Activated CD4-positive, alpha-beta T cell treated with anti-CD3 and anti-CD28 coated beads, Interleukin-2, amount 10 ng/mL, durations not matched to agents 7 days and 5 days (primary cell): ENCODE data around the gene INSL3. TPM values are rescaled to one million over a fixed set of nuclear protein-coding genes. Genes with fewer than 3 reads are reported as not detected.
"Not testable (repeated sequence)": the region's sequence is repeated elsewhere in the genome, so short reads cannot be mapped to it uniquely, and the experiment has no call there.

Source experiments
- CTCF ChIA-PET: fragments of 350-600 bp; sonication (Branson Sonifier 250); formaldehyde crosslinking; loops from one replicate; lab custom pipeline; 2021; ENCODE audit warnings: antibody characterized with exemption; lab: Charles Lee
- POLR2A ChIA-PET: fragments of 350-600 bp; sonication (Branson Sonifier 250); formaldehyde crosslinking; loops from one replicate; lab custom pipeline; 2021; ENCODE audit warnings: antibody characterized with exemption; lab: Charles Lee
- DNase-seq: peaks from one replicate; pipeline ENCODE4 v3.0.0-alpha.2; 2020
- H3K27ac Mint-ChIP-seq: one replicate; pipeline ENCODE4 v1.8.0; 2021; ENCODE audit warnings: mild to moderate bottlenecking, moderate library complexity, mixed read lengths
- H3K27me3 Mint-ChIP-seq: one replicate; pipeline ENCODE4 v1.8.0; 2021; ENCODE audit warnings: mixed read lengths
- H3K36me3 Mint-ChIP-seq: one replicate; pipeline ENCODE4 v1.8.0; 2021; ENCODE audit warnings: low read depth, mixed read lengths
- H3K4me1 Mint-ChIP-seq: one replicate; pipeline ENCODE4 v1.8.0; 2021; ENCODE audit warnings: mixed read lengths
- H3K4me3 Mint-ChIP-seq: one replicate; pipeline ENCODE4 v1.8.0; 2021; ENCODE audit warnings: mild to moderate bottlenecking, moderate library complexity, mixed read lengths
- H3K9me3 Mint-ChIP-seq: one replicate; pipeline ENCODE4 v1.8.0; 2021; ENCODE audit warnings: mixed read lengths
- total RNA-seq, 2 experiments: library from RNA; stranded (reverse); gene quantifications; one replicate each; pipeline ENCODE4 v1.2.3, GENCODE V29; 2021

INSL3 gene
- total RNA-seq, 2 experiments from 2014 or later = 6.8 to 7.4 TPM

GRCh38 chr19:17788632-17789031, 32.7 kb downstream of the INSL3 start:
- Mint-ChIP-seq H3K9me3 (no peaks in the 10 kb centered on the region), H3K36me3 (peaks cover 30% of the 10 kb centered on the region), H3K27ac (no peak overlapping the region), H3K27me3 (no peaks in the 10 kb centered on the region), H3K4me3 (no peak overlapping the region), H3K4me1 (peaks cover 49% of the 10 kb centered on the region)
- ChIA-PET POLR2A (no interaction called here), CTCF (interaction anchor here (0.9 kb wide), 1 partner anchor 213 kb away, joined by 3 read pairs; no protein-coding TSS in a partner anchor)
- no peak for DNase-seq

- H3K9me3 Mint-ChIP-seq = no peaks in the 10 kb centered on the region
- H3K27ac Mint-ChIP-seq = no peak overlapping the region
- peaks cover 36% of the 10 kb centered on the region for H3K36me3 Mint-ChIP-seq
- DNase-seq = no peak
- H3K27me3 Mint-ChIP-seq = no peaks in the 10 kb centered on the region
- ChIA-PET CTCF (interaction anchor here (0.6 to 1.9 kb wide), 3 partner anchors 13 to 72 kb away, joined by 3 to 6 read pairs (median 4); no protein-coding TSS in a partner anchor), POLR2A (no interaction called here)
- no peak overlapping the region for H3K4me3 Mint-ChIP-seq
- H3K4me1 Mint-ChIP-seq = peaks cover 42% of the 10 kb centered on the region
Measured at GRCh38 chr19:17787274-17787913, 33.9 kb downstream of the INSL3 start.

GRCh38 chr19:17784201-17785008, 36.9 kb downstream of the INSL3 start:
- ChIA-PET CTCF (interaction anchor here (1.2 to 1.3 kb wide), 4 partner anchors 11 to 148 kb away, joined by 3 to 7 read pairs (median 4); partner anchors contain the start of genes B3GNT3 and CCDC124), POLR2A (interaction anchor here (0.7 kb wide), 1 partner anchor 269 kb away, joined by 3 read pairs; no protein-coding TSS in a partner anchor)
- H3K4me1 Mint-ChIP-seq = peaks cover 19% of the 10 kb centered on the region
- H3K27me3 Mint-ChIP-seq = no peaks in the 10 kb centered on the region
- H3K36me3 Mint-ChIP-seq = peaks cover 41% of the 10 kb centered on the region
- H3K4me3 Mint-ChIP-seq = no peak overlapping the region
- DNase-seq = peak; percentile 84
- H3K9me3 Mint-ChIP-seq = no peaks in the 10 kb centered on the region
- H3K27ac Mint-ChIP-seq = peak overlapping the region; percentile 34

- H3K27me3 Mint-ChIP-seq, H3K4me3 Mint-ChIP-seq, H3K27ac Mint-ChIP-seq, POLR2A ChIA-PET, DNase-seq, H3K9me3 Mint-ChIP-seq: not testable (repeated sequence)
- Mint-ChIP-seq H3K36me3 (peaks cover 36% of the 10 kb centered on the region), H3K4me1 (peaks cover 19% of the 10 kb centered on the region)
- CTCF ChIA-PET = interaction anchor here (1.2 to 1.3 kb wide), 3 partner anchors 18 to 149 kb away, joined by 3 to 4 read pairs (median 3); partner anchors contain the start of gene CCDC124
Measured at GRCh38 chr19:17783721-17784120, 37.6 kb downstream of the INSL3 start.

- H3K27me3 Mint-ChIP-seq = no peaks in the 10 kb centered on the region
- H3K27ac Mint-ChIP-seq = no peak overlapping the region
- CTCF ChIA-PET = interaction anchor here (0.6 to 1.0 kb wide), 2 partner anchors 20 to 39 kb away, joined by 4 to 5 read pairs; no protein-coding TSS in a partner anchor
- POLR2A ChIA-PET = no interaction called here
- H3K4me1 Mint-ChIP-seq = peaks cover 24% of the 10 kb centered on the region
- H3K9me3 Mint-ChIP-seq = no peaks in the 10 kb centered on the region
- no peak for DNase-seq
- no peak overlapping the region for H3K4me3 Mint-ChIP-seq
- peaks cover 27% of the 10 kb centered on the region for H3K36me3 Mint-ChIP-seq
Measured at GRCh38 chr19:17780781-17781180, 40.5 kb downstream of the INSL3 start.

- peak overlapping the region; percentile 7 for H3K27ac Mint-ChIP-seq
- POLR2A ChIA-PET = no interaction called here
Measured at GRCh38 chr19:17778968-17779929, 42.1 kb downstream of the INSL3 start.

GRCh38 chr19:17778251-17778967, 42.9 kb downstream of the INSL3 start:
- CTCF ChIA-PET = no interaction called here
- H3K27me3 Mint-ChIP-seq = no peaks in the 10 kb centered on the region
- H3K27ac Mint-ChIP-seq = peak overlapping the region; percentile 60

More at GRCh38 chr19:17778968-17779929, 42.1 kb downstream of the INSL3 start:
- no peaks in the 10 kb centered on the region for H3K27me3 Mint-ChIP-seq
- DNase-seq = no peak
- H3K4me1 Mint-ChIP-seq = peaks cover 23% of the 10 kb centered on the region
- H3K36me3 Mint-ChIP-seq = peaks cover 34% of the 10 kb centered on the region
- H3K9me3 Mint-ChIP-seq = no peaks in the 10 kb centered on the region
- CTCF ChIA-PET = no interaction called here
- H3K4me3 Mint-ChIP-seq = no peak overlapping the region

GRCh38 chr19:17777840-17778239, 43.5 kb downstream of the INSL3 start:
- POLR2A ChIA-PET, H3K9me3 Mint-ChIP-seq, H3K27me3 Mint-ChIP-seq, H3K4me3 Mint-ChIP-seq, DNase-seq: not testable (repeated sequence)
- CTCF ChIA-PET = interaction anchor here (0.6 to 1.2 kb wide), 3 partner anchors 71 to 1078 kb away, joined by 3 to 5 read pairs (median 5); no protein-coding TSS in a partner anchor
- Mint-ChIP-seq H3K27ac (peak overlapping the region; percentile 60), H3K36me3 (peaks cover 38% of the 10 kb centered on the region), H3K4me1 (peaks cover 19% of the 10 kb centered on the region)

More at GRCh38 chr19:17778251-17778967, 42.9 kb downstream of the INSL3 start:
- H3K36me3 Mint-ChIP-seq = peaks cover 36% of the 10 kb centered on the region
- H3K4me1 Mint-ChIP-seq = peaks cover 19% of the 10 kb centered on the region
- POLR2A ChIA-PET = no interaction called here
- DNase-seq = peak; percentile 44
- H3K9me3 Mint-ChIP-seq = no peaks in the 10 kb centered on the region
- no peak overlapping the region for H3K4me3 Mint-ChIP-seq

- H3K4me3 Mint-ChIP-seq = no peak overlapping the region
- peaks cover 37% of the 10 kb centered on the region for H3K36me3 Mint-ChIP-seq
- peaks cover 19% of the 10 kb centered on the region for H3K4me1 Mint-ChIP-seq
- no peak for DNase-seq
- H3K27ac Mint-ChIP-seq = no peak overlapping the region
- H3K9me3 Mint-ChIP-seq = no peaks in the 10 kb centered on the region
- no peaks in the 10 kb centered on the region for H3K27me3 Mint-ChIP-seq
- POLR2A ChIA-PET = no interaction called here
- CTCF ChIA-PET = interaction anchor here (1.0 to 1.7 kb wide), 4 partner anchors 10 to 156 kb away, joined by 3 to 7 read pairs (median 3); no protein-coding TSS in a partner anchor
Measured at GRCh38 chr19:17775991-17776803, 45.1 kb downstream of the INSL3 start.

- H3K27me3 Mint-ChIP-seq = no peaks in the 10 kb centered on the region
- ChIA-PET POLR2A (no interaction called here), CTCF (interaction anchor here (1.0 to 1.7 kb wide), 3 partner anchors 9 to 157 kb away, joined by 3 to 7 read pairs (median 3); no protein-coding TSS in a partner anchor)
- peaks cover 42% of the 10 kb centered on the region for H3K36me3 Mint-ChIP-seq
- H3K9me3 Mint-ChIP-seq = no peaks in the 10 kb centered on the region
- DNase-seq = peak; percentile 32
- H3K4me3 Mint-ChIP-seq = no peak overlapping the region
- peak overlapping the region; percentile 50 for H3K27ac Mint-ChIP-seq
- peaks cover 19% of the 10 kb centered on the region for H3K4me1 Mint-ChIP-seq
Measured at GRCh38 chr19:17775245-17775927, 45.9 kb downstream of the INSL3 start.
